ENCODE data around the gene RDH12. TPM values are rescaled to one million over a fixed set of nuclear protein-coding genes. Genes with fewer than 3 reads are reported as not detected.

The RDH12 gene
- total RNA-seq, 2 experiments from 2014 or later: not detected

DNA sequence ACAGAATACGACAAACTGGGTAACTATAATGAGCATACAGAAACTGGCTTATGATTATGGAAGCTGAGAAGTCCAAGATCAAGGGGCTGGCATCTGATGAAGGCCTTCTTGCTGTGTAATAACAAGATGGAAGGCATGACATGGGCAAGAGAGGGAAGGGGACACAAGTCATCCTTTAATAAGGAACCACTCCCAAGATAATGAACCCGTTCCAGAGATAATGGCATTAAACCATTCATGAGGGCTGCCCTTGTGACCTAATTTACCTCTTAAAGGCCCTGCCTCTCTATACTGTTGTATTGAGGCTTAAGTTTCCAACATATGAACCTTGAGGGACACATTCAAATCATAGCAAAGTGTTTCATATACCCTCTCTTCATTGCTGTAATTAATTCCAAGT lies 22.7 kb upstream of the RDH12 start:
- POLR2A ChIA-PET: interaction anchor here (1.9 to 5.4 kb wide), 2 partner anchors 10 to 16 kb away, joined by 5 to 35 read pairs; partner anchors contain the start of gene RDH11
- H3K36me3 Mint-ChIP-seq (ENCODE audit: low read depth): peaks cover 50% of the 10 kb centered on the region
- no peaks in the 10 kb centered on the region for H3K9me3 Mint-ChIP-seq
- H3K27ac Mint-ChIP-seq: no peak overlapping the region
- H3K4me1 Mint-ChIP-seq: peaks cover 38% of the 10 kb centered on the region
- H3K27me3 Mint-ChIP-seq: no peaks in the 10 kb centered on the region
- no peak overlapping the region for H3K4me3 Mint-ChIP-seq
- CTCF ChIA-PET: interaction anchor here (1.3 to 1.8 kb wide), 2 partner anchors 26 to 60 kb away, joined by 3 to 4 read pairs; partner anchors contain the start of gene ARG2
- no peak for DNase-seq

DNA sequence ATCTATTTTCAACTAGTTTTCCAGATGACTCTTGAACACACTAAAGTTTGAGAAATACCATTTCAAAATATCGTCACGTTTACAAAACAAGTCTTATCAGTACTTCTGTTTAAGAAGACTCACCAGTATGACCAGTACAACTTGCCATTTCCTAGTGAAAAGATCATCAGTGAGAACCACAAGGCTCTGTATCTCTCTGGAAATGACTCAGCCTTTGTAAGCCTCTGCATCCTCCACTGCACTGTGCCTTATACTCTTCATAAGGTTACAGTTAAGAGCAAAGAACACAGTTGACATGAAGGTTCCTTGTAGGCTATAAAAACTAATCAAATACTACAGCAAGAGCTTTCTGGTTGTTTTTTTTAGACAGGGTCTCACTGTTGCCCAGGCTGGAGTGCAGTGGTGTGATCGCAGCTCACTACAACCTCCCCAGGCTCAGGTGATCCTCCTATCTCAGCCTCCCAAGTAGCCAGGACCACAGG lies 21.5 kb upstream of the RDH12 start:
- POLR2A ChIA-PET: interaction anchor here (1.0 to 5.4 kb wide), 4 partner anchors 11 to 320 kb away, joined by 3 to 35 read pairs (median 6); partner anchors contain the start of genes ATP6V1D, EIF2S1 and RDH11
- Mint-ChIP-seq H3K27me3 (no peaks in the 10 kb centered on the region), H3K9me3 (no peaks in the 10 kb centered on the region), H3K4me3 (no peak overlapping the region), H3K27ac (peak overlapping the region; percentile 66), H3K4me1 (peaks cover 36% of the 10 kb centered on the region), H3K36me3 (ENCODE audit: low read depth) (peaks cover 61% of the 10 kb centered on the region)
- CTCF ChIA-PET: interaction anchor here (0.8 to 1.8 kb wide), 5 partner anchors 13 to 153 kb away, joined by 3 to 5 read pairs (median 3); partner anchors contain the start of genes ARG2 and RDH11
- peak; percentile 47 for DNase-seq

DNA sequence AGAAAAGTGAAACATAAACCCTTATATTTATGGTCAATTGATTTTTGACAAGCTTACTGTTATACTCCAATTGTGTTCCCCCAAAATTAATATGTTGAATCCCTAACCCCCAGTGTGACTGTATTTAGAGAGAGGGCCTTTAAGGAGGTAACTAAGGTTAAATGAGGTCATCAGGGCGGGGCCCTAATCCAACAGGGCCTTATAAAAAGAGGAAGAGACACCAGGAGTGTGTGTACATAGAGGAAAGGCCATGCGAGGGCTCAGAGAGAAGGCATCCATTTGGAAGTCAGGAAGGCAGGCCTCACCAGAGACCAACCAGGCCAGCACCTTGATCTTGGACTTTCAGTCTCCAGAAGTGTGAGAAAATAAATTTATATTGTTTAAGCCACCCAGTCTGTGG lies 20.7 kb upstream of the RDH12 start:
- peaks cover 65% of the 10 kb centered on the region for H3K36me3 Mint-ChIP-seq (ENCODE audit: low read depth)
- no peak overlapping the region for H3K4me3 Mint-ChIP-seq
- peak overlapping the region; percentile 66 for H3K27ac Mint-ChIP-seq
- H3K4me1 Mint-ChIP-seq: peaks cover 31% of the 10 kb centered on the region
- no peaks in the 10 kb centered on the region for H3K9me3 Mint-ChIP-seq
- ChIA-PET CTCF (interaction anchor here (0.8 to 1.8 kb wide), 4 partner anchors 14 to 154 kb away, joined by 3 to 5 read pairs (median 4); partner anchors contain the start of gene RDH11), POLR2A (interaction anchor here (1.0 to 5.4 kb wide), 4 partner anchors 11 to 321 kb away, joined by 3 to 35 read pairs (median 6); partner anchors contain the start of genes ATP6V1D, EIF2S1 and RDH11)
- H3K27me3 Mint-ChIP-seq: no peaks in the 10 kb centered on the region
- no peak for DNase-seq

DNA sequence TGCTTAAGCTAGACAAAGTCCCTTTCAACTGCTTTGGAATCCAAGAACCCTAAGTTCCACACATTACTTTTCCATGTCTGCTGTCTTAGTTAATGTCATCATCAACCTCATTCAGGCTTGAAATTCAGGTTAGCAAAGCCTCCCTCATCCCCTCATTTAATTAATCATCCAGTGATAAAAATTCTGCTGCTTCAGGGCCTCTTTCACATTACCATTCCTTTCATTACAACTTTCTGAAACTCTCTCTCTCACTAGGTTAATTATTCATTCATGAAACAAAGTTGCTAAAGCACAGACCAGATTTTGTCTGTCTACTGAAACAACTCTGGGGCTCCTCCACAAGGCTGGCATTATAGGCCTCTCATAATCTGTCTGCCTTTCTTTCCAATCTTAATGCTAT lies 17.8 kb upstream of the RDH12 start:
- Mint-ChIP-seq H3K4me3 (no peak overlapping the region), H3K36me3 (ENCODE audit: low read depth) (peaks cover 68% of the 10 kb centered on the region), H3K4me1 (peaks cover 27% of the 10 kb centered on the region), H3K27ac (no peak overlapping the region), H3K27me3 (no peaks in the 10 kb centered on the region), H3K9me3 (no peaks in the 10 kb centered on the region)
- ChIA-PET CTCF (interaction anchor here (1.2 kb wide), 1 partner anchor 84 kb away, joined by 3 read pairs; the partner anchor contains the start of gene PIGH), POLR2A (interaction anchor here (1.2 kb wide), 1 partner anchor 8 kb away, joined by 4 read pairs; no protein-coding TSS in a partner anchor)
- DNase-seq: no peak

DNA sequence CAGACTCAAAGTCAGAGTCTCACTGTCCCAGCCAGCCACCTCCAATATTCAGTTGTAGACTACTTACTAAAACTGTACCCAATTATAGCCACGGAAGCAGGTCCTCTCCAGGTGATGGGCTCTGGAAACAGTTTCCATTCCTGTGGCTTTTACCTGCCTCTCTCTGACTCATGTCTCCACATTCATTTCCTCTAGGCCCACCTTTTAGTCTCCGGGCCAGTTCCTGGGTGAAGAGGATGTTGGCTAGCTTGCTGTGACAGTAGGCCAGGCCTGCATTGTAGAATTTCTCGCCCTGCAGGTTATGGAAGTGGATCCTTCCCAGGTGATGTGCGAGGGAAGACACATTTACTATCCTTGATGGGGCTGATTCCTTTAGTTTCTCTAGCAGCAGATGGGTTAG lies 11.7 kb upstream of the RDH12 start:
- Mint-ChIP-seq H3K27ac (no peak overlapping the region), H3K4me3 (no peak overlapping the region), H3K4me1 (peaks cover 28% of the 10 kb centered on the region), H3K9me3 (no peaks in the 10 kb centered on the region), H3K36me3 (ENCODE audit: low read depth) (peaks cover 71% of the 10 kb centered on the region), H3K27me3 (no peaks in the 10 kb centered on the region)
- CTCF ChIA-PET: interaction anchor here (2.8 kb wide), 1 partner anchor 90 kb away, joined by 9 read pairs; the partner anchor contains the start of gene PIGH
- POLR2A ChIA-PET: no interaction called here
- DNase-seq: no peak

DNA sequence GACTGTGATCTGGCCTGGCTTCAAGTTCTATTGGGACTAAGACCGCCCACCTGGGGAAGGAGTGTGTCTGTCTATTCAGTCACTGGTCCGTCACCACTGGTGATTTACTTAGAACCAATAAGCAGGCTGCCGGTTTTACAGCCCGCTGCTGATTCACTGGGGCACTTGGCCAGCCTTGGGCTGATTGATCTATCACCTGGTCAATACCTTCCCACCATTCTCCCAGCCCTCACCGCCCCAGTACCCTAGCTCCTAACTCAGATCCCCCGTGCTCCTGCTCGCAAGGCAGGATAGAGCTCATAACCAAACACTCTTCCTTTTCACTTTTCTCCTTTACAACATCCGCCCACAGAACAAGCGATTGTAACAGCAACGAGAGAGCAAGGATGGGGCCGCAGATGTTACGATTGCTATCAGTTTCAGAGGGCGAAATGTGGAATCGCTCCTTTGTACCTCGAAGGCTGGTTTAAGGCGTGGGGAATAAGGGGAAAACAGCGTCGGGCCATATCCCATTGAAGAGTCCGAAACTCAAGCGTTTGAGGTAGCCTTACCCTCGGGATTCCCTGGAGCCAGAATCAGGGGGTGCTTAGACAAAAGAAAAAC lies 6.8 kb upstream of the RDH12 start:
- peaks cover 34% of the 10 kb centered on the region for H3K4me1 Mint-ChIP-seq
- H3K9me3 Mint-ChIP-seq: no peaks in the 10 kb centered on the region
- POLR2A ChIA-PET: interaction anchor here (1.0 to 5.8 kb wide), 13 partner anchors 8 to 1098 kb away, joined by 3 to 69 read pairs (median 8); partner anchors contain the start of genes ATP6V1D, EIF2S1, PIGH and RAD51B
- peak; percentile 81 for DNase-seq
- H3K27me3 Mint-ChIP-seq: no peaks in the 10 kb centered on the region
- H3K4me3 Mint-ChIP-seq: peak overlapping the region; percentile 89
- peak overlapping the region; percentile 89 for H3K27ac Mint-ChIP-seq
- CTCF ChIA-PET: interaction anchor here (0.7 to 5.3 kb wide), 9 partner anchors 9 to 335 kb away, joined by 3 to 40 read pairs (median 5); partner anchors contain the start of genes ATP6V1D, PIGH and VTI1B
- H3K36me3 Mint-ChIP-seq (ENCODE audit: low read depth): peaks cover 30% of the 10 kb centered on the region

DNA sequence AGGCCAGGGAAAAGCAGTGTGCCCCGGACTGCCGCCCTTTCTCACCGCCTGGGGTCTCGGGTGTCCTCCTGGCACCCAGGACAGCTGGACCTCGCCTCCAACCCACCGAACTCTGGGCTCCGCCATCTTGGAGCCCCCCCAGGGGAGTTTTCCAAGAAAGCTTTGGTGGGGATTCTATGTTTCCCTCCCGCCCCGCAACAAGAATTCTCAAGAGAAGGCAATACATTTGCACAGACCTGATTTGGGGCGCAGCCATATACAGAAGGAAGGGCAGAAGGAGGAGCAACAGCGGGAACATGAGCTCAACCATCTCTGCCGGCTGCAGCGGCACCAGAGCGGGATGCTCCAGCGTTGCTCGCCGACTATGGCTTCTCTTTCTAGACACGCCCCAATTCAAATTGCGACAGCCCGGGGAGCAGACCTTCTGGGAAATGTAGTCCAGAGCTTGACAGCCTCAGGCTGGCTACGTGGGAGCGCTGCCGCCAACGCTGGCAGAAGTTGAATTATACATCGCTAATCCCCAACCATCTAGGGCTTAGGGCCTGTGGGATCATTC lies 6.2 kb upstream of the RDH12 start, which contains the start of gene RDH11:
Gene RDH11, minus strand, starts transcription at position 371 of the 556 bp plus-strand sequence. Its CDS starts 61 bp downstream, at position 310.
- ChIA-PET POLR2A (interaction anchor here (0.7 to 5.8 kb wide), 16 partner anchors 9 to 1098 kb away, joined by 3 to 69 read pairs (median 5); partner anchors contain the start of genes ATP6V1D, EIF2S1, PIGH and RAD51B), CTCF (interaction anchor here (0.8 to 5.3 kb wide), 9 partner anchors 8 to 336 kb away, joined by 3 to 40 read pairs (median 5); partner anchors contain the start of genes ATP6V1D, PIGH and VTI1B)
- H3K9me3 Mint-ChIP-seq: no peaks in the 10 kb centered on the region
- H3K4me1 Mint-ChIP-seq: peaks cover 30% of the 10 kb centered on the region
- H3K27ac Mint-ChIP-seq: peak within 1 kb of the TSS; percentile 89
- H3K4me3 Mint-ChIP-seq: peak within 1 kb of the TSS; percentile 89
- H3K27me3 Mint-ChIP-seq: no peaks in the 10 kb centered on the region
- peaks cover 25% of the 10 kb centered on the region for H3K36me3 Mint-ChIP-seq (ENCODE audit: low read depth)
- peak; percentile 88 for DNase-seq

DNA sequence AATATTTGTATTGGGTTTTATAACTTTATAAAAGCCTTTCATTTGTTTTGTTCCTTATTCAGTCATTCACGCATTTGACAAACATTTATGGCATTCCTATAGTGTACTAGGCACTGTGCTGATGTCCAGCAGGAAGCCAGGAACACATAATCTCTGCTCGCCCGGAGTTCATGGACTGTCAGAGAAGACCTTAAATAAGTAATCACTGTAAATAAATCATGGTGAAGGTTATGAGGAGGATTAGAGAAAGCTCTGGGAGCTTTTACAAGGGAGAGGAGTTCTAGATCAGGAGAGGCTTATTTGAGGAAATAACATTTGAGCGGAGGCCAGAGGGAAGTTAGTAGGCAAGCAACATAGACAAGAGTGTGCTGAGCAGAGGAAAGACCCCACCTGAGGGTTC lies 4.7 kb upstream of the RDH12 start:
- no peak overlapping the region for H3K27ac Mint-ChIP-seq
- POLR2A ChIA-PET: interaction anchor here (1.6 kb wide), 1 partner anchor 23 kb away, joined by 3 read pairs; no protein-coding TSS in a partner anchor

DNA sequence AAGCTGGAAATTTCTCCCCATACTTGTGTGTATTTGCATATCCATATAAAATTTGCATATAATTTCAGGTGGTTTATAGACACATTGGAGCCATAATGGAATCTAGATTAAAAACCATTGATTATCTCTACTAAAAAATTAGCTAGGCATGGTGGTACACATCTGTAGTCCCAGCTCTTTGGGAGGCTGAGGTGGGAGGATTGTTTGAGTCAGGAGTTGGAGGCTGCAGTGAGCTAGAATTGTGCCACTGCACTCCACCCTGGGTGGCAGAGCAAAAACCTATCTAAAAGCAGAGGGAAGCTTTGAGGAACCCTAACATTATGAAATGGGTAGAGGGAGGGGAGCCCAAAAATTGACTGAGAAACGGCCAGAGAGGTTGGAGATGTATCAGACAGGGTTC lies 3.5 kb upstream of the RDH12 start:
- DNase-seq: no peak
- peaks cover 21% of the 10 kb centered on the region for H3K4me1 Mint-ChIP-seq
- no peak overlapping the region for H3K27ac Mint-ChIP-seq
- H3K27me3 Mint-ChIP-seq: no peaks in the 10 kb centered on the region
- H3K9me3 Mint-ChIP-seq: no peaks in the 10 kb centered on the region
- no peaks in the 10 kb centered on the region for H3K36me3 Mint-ChIP-seq (ENCODE audit: low read depth)
- ChIA-PET CTCF (interaction anchor here (1.5 to 2.4 kb wide), 2 partner anchors 98 to 114 kb away, joined by 3 to 9 read pairs; partner anchors contain the start of gene PIGH), POLR2A (interaction anchor here (1.6 kb wide), 1 partner anchor 24 kb away, joined by 3 read pairs; no protein-coding TSS in a partner anchor)
- no peak overlapping the region for H3K4me3 Mint-ChIP-seq

More for the DNA sequence above, 4.7 kb upstream of the RDH12 start:
- CTCF ChIA-PET: interaction anchor here (2.4 kb wide), 1 partner anchor 97 kb away, joined by 9 read pairs; the partner anchor contains the start of gene PIGH
- DNase-seq: no peak
- no peak overlapping the region for H3K4me3 Mint-ChIP-seq
- H3K9me3 Mint-ChIP-seq: no peaks in the 10 kb centered on the region
- H3K4me1 Mint-ChIP-seq: peaks cover 28% of the 10 kb centered on the region
- H3K27me3 Mint-ChIP-seq: no peaks in the 10 kb centered on the region
- peaks cover 9% of the 10 kb centered on the region for H3K36me3 Mint-ChIP-seq (ENCODE audit: low read depth)

DNA sequence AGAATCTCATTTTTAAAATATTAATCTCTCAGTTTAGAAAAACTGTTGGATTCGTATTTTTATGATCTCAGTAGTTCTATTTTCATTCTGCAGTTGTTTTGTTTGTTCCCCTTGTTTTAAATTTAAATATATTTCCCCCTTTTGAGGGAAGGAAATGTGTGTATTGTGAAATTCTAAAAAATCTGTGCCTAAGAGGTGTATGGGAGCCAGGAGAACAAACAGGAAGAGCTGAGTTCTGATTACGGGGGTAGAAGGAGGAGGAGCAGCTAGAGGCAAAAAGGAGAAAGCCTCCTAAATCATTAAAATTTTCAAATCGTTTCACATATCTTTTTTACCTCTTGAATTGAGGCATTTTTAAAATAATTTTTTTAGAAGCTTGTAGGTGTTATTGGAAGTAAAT lies 2.3 kb downstream of the RDH12 start:
- Mint-ChIP-seq H3K4me3 (no peak overlapping the region), H3K9me3 (no peaks in the 10 kb centered on the region), H3K27ac (no peak overlapping the region), H3K27me3 (peaks cover 14% of the 10 kb centered on the region), H3K4me1 (no peaks in the 10 kb centered on the region), H3K36me3 (ENCODE audit: low read depth) (no peaks in the 10 kb centered on the region)
- POLR2A ChIA-PET: interaction anchor here (0.8 to 1.5 kb wide), 6 partner anchors 8 to 277 kb away, joined by 4 to 14 read pairs (median 6); partner anchors contain the start of genes ARG2, PIGH, RDH11 and VTI1B
- DNase-seq: no peak
- CTCF ChIA-PET: interaction anchor here (0.7 to 4.8 kb wide), 44 partner anchors 9 to 538 kb away, joined by 3 to 88 read pairs (median 6); partner anchors contain the start of genes ARG2, PIGH, RDH11 and VTI1B

DNA sequence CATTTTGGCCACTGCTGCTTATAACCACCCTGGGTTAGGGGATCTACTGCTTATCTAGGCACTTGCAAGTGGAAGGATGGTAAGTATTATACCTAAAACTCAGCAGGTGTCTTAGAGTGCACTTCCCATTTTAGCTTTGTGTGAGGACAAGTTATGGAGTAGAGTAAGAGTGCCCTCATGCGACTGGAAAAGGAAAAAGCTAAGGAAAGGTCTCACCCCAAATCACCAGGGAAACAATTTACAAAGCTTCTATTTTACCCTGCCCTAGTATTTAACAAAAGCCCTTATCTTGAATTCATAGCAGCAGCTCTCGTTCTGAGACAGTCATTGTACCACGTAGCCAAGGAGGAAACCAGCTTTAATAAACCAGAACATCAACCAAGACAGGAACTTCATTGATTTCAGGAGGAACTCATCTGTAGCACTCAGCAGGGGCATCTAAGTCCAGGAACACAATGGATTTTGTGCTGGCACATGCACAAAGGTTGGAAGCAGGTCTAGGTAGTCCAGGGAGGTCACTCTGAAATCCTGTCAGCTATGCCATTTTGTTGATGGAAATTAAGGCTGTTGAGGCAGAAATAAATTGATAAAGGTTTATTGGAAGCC lies 2.9 kb downstream of the RDH12 start:
- ChIA-PET CTCF (interaction anchor here (0.7 to 4.8 kb wide), 48 partner anchors 8 to 539 kb away, joined by 3 to 88 read pairs (median 6); partner anchors contain the start of genes ARG2, PIGH, RDH11 and VTI1B), POLR2A (interaction anchor here (0.8 to 1.5 kb wide), 7 partner anchors 9 to 277 kb away, joined by 3 to 14 read pairs (median 5); partner anchors contain the start of genes ARG2, PIGH, RDH11 and VTI1B)
- H3K4me3 Mint-ChIP-seq: no peak overlapping the region
- H3K9me3 Mint-ChIP-seq: peaks cover 3% of the 10 kb centered on the region
- no peaks in the 10 kb centered on the region for H3K36me3 Mint-ChIP-seq (ENCODE audit: low read depth)
- peaks cover 14% of the 10 kb centered on the region for H3K27me3 Mint-ChIP-seq
- no peaks in the 10 kb centered on the region for H3K4me1 Mint-ChIP-seq
- no peak overlapping the region for H3K27ac Mint-ChIP-seq
- peak; percentile 30 for DNase-seq

DNA sequence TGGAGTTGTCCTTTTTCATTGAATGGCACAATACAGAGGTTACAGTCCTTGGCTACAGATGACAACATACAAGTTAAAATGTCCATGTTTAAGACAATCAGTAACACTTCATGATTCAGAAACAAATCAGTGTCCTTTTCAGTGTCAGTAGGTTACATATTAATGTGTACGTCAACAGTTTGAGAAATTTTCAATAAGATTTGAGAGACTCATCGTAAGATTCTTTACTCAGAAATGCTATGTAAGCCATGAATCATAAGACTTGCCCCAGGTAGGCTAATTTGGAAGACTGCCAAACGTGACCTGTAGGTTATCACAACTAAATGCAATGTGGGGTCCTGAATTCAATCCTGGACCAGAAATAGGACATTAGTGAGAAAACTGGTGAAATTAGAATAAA lies 3.5 kb downstream of the RDH12 start:
- Mint-ChIP-seq H3K27me3 (peaks cover 14% of the 10 kb centered on the region), H3K4me3 (no peak overlapping the region), H3K36me3 (ENCODE audit: low read depth) (peaks cover 2% of the 10 kb centered on the region), H3K4me1 (no peaks in the 10 kb centered on the region), H3K27ac (no peak overlapping the region), H3K9me3 (peaks cover 7% of the 10 kb centered on the region)
- DNase-seq: no peak
- ChIA-PET CTCF (interaction anchor here (0.7 to 4.8 kb wide), 28 partner anchors 8 to 539 kb away, joined by 3 to 88 read pairs (median 8); partner anchors contain the start of genes ARG2, PIGH, RDH11 and VTI1B), POLR2A (interaction anchor here (0.9 to 1.5 kb wide), 4 partner anchors 10 to 278 kb away, joined by 3 to 14 read pairs (median 4); partner anchors contain the start of gene RDH11)

Data from activated CD4-positive, alpha-beta memory T cell treated with anti-CD3 and anti-CD28 coated beads, Interleukin-2, amount 10 ng/mL, durations not matched to agents 7 days and 5 days (primary cell).